ENCODE measurements around the gene LAIR1.
"Not testable (repeated sequence)": the region's sequence is repeated elsewhere in the genome, so short reads cannot be mapped to it uniquely, and the experiment has no call there.

DNA sequence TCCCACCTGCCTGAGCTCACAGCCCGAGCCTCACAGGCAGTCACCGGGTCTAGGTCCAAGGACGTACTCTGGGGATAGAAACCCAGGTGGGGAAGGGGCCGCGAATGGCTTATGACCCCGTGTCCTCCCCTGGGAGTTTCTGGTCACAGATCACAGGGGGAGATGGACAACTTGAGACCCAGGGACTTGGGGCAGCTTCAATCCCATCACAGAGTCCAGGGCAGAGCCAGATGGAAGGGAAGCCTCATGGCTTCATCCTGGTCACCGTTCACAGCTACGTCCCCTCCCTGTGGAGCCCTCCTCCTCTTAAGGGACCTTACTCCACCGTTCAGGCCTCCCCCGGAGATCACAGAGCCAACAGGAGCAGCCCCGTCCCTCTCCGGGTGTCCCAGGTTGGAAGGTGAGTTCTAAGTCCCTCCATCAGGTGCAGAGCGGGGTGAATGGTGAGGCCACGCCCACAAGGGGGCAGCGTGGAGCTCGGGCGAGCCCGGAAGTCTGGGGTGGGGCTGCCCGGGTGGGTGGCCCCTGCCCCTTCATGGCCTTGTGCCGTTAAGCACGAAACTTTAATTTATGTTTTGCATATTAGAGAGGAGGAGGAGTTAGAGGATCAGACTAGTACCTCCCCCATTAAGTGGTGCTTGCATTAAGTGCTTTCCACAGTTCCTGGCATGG lies 5.4 kb downstream of the LAIR1 start:
- not testable (repeated sequence) for TF ChIP-seq ARNT (IDR thresholded peaks at IDR 0.05); SUZ12 (IDR thresholded peaks at IDR 0.05); BHLHE40 (IDR thresholded peaks at IDR 0.05; ENCODE audit: borderline replicate concordance); FOXA1 (IDR thresholded peaks at IDR 0.05); NFRKB (IDR thresholded peaks at IDR 0.05); HDGF (IDR thresholded peaks at IDR 0.05; ENCODE audit: borderline replicate concordance); FOXM1 (IDR thresholded peaks at IDR 0.05; ENCODE audit: borderline replicate concordance); TARDBP (IDR thresholded peaks at IDR 0.05); L3MBTL2 (conservative IDR thresholded peaks at IDR 0.05); FOXK2 (IDR thresholded peaks at IDR 0.05); SP1 (IDR thresholded peaks at IDR 0.05); CTBP1 (IDR thresholded peaks at IDR 0.05; ENCODE audit: borderline replicate concordance); ZNF384 (IDR thresholded peaks at IDR 0.05)
- TF ChIP-seq, protein P1, sequence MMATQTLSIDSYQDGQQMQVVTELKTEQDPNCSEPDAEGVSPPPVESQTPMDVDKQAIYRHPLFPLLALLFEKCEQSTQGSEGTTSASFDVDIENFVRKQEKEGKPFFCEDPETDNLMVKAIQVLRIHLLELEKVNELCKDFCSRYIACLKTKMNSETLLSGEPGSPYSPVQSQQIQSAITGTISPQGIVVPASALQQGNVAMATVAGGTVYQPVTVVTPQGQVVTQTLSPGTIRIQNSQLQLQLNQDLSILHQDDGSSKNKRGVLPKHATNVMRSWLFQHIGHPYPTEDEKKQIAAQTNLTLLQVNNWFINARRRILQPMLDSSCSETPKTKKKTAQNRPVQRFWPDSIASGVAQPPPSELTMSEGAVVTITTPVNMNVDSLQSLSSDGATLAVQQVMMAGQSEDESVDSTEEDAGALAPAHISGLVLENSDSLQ (IDR thresholded peaks at IDR 0.05): not testable (repeated sequence)
